ENCODE data around the gene UQCR11.

Gene UQCR11

DNA sequence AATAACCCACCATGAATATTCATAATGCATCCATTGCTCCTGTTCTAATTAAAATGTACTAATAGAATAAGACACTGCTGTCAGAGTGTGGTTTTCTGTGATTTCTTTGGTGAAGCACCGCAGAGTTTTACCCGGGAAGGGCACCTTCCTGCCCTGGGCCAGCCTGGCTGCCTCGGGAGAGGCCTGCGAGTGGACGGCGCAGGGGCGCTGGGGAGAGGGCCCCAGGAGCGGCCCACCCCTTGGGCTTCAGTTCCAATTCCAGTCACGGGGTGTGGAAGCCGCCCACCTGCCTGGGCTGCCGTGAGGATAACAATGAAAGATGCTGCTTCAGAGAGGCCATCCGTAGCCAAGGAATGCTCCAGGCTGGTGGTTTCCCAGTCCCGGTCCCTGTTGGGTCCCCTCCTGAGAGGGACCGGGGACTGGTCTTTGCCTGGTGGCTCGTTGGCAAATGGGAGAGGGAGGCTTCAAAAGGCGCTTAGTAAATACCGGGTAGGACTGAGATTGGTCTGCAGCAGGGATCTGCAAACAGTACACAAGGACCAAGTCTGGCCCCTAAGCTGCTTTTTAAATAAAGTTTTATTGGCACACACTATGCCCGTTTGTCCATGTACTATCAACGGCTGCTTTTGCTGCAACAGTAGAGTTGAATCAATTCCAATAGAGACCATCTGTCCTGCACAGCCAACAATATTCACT lies 29.1 kb upstream of the UQCR11 start:
- no peak for DNase-seq

DNA sequence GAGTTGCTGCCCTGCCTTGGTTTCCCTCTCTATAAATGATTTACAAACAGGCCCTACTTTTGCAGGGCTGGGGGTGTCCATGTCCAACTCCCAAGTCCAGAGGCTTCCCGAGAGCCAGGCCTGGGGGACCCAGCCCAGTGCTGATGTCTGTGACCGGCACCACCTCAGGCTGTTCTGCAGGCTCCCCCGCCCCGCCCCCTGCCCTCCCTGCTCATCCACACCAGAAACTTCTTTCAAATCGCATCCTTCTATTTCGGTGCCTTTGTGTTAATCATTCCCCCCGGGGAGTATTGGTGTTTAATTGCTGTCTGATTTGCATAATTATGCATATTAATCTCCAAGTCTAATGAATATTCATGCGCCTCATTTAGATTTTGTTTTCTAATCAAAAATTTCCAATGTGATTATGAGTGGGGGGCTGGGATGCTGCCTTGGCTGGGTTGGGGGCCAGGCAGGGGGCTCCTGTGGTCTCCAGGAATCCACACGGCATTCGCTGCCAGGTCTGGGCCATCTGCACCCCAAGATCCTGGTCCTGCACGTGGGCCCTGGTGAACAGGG lies 28.1 kb upstream of the UQCR11 start:
- no peak for DNase-seq

GRCh38 chr19:1632462-1633268 lies 27.4 kb upstream of the UQCR11 start:
- DNase-seq = no peak

DNA sequence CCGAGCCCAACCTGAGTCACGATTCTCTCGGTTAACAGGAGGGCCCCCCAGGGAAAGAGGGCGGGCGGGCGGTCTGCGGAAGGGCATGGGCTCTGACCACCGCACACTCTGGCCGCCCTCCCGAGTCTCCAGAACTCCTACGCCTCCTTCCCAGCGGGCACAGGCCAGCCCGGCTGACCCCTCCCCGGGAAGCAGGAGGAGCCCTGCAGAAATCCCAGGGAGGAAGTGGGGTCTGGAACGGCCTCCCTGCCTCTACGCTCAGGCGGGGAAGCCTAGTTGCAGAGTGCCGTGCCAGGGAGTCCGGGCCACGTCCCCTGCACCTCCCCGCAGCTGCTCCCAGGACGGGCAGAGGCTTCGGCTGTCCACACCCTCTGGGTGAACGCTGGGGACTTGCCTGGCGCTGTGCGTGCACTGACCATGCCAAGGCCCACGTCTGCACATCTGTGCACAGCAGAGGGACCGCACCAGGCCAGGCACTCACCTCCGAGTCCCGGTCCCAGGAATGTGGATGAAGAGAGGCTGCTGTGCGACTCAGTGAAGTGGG lies 26.4 kb upstream of the UQCR11 start:
- no peak for DNase-seq

DNA sequence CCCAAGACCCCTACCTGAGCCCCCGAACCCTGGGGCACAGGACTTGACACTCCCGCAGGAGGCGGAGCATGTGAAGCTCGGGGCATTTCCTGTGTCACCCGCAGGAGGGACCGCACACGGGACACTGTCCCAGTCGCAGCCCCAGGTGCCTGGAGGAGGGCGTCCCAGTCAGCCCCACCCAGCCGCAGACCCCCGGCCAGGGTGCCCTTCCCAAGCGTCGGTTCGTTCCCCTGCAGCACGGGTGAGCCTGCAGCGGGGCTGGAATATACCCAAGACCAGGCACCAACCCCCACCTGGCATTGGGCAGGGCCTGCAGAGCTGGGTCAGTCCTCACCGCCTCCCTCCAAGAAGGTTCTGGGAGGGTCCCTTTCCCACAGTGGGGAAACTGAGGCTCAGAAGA lies 25.5 kb upstream of the UQCR11 start:
- no peak for DNase-seq

DNA sequence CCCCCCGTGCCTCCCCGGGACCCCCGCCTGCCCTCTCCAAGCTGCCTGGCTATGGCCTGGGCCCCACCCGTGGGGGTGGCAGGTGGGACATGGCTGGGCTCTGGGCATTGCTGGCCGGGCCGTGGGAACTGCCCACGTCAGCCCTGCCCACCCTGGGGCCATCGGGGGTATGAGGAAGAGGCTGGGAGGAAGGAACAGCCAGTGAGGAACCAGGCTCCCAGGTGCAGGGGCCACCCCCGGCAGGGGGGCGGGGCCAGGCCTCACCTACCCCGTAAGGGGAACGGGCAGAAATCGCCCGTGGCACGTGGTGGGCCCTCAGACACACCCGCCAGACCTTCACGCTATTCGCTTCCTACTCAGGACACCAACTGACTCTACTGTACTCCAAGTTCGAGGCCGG lies 24.8 kb upstream of the UQCR11 start:
- DNase-seq = no peak

DNA sequence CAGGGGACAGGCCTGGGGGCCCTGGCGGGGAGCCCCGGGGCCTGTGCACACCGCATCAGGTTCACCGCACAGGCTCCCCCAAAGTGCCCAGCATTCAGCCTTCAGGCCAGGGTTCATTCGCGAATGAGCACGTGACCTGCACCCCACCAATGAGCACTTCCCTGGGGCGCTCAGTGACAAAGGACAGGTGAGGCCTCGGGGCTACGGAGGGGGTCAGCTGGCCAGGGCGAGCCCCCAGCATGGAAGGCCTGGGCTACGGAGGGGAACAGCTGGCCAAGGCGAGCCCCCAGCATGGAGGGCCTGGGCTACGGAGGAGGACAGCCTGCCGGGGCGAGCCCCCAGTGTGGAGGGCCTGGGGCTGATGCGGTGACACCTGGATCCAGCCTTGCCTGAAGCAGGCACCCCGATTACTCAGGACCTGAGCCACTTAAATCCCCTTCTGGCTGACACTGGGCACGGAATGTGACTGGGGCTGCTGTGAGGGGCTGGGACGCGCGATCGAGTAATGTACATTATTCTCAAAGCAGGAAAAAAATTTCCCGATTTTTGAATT lies 24.1 kb upstream of the UQCR11 start:
- no peak for DNase-seq

DNA sequence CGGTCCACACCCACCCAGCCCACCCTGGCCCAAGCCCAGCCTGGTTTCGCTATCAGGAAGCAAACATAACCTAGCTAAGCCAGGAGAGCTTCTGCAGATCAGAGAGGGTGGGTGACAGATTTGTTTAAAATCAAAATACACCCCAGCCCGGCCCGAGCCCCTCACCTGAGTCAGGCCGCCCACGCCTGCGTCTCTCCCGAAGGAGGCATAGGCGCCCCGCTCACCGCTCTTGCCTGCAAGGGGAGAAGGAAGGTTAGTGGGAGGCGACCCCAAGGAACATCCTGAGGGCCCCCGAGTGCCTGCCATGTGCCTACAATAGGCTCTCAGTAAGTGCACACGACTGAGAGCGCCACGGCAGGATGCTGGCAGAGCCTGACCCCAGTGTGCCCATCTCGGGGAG lies 21.9 kb upstream of the UQCR11 start:
- no peak for DNase-seq

DNA sequence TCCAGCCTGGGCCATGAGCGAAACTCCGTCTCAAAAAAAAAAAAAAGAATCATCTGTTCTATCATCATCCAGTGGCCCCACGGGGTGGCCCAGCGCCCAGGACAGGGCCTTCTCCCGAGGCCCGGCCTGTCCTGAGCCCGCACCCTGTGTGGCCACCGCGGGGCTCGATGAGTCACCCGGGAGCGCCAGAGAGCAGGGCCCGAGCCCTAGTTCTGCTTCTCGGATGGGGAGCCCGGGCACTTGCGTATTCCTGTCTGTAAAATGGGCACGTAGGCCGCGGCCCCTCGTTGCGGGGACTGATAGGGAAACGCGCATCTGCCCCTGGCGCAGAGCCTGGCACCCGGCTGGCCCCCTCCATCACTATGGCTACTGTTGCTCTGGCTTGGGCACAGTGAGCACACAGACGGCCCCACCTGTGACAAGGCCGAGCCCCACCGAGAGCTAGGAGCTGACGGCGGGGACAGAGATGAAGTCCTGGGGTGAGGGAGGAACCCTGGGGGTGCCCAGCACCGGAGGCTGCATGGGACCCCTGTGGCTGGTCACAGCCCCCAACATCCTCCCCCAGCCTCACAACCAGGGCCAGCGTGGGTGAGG lies 21.3 kb upstream of the UQCR11 start:
- DNase-seq = no peak

DNA sequence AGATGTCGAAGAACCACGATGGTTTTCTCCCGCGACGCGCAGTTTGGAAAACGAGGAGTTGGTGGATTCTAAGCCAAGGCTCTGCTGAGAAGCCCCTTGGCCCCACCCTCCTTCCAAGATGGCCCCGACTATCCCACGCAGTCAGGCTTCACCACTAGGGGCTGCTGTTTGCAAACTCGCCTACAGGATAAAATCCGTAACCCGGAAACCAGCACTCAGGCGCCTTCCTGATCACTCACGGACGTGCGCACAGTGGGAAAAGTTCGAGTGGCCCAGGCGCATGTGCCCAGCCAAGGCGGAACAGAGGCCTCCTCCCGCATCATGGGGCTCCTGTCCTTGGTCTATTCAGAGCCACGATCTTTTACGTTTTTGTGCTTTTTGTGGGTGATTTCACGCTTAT lies 19.2 kb upstream of the UQCR11 start:
- DNase-seq = no peak

DNA sequence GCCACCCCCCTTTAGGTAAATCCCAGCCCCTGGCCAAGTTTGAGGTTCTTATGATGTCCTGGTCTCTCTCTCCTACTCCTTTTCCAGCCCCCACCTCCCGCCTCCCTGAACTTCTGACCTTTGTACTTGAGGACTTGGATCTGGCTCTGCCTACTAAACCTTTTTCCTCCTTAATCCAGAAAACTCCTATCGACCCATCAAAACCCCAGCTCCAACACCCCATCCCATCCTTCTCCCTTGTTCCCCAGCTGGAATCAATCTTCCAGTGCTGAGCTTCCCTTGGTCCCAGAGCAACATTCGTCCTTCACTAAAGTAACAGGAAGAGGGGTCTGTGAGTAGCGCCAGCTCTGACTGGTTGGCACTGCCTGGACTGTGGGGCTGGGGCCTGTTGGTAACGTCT lies 17.3 kb upstream of the UQCR11 start:
- no peak for DNase-seq

DNA sequence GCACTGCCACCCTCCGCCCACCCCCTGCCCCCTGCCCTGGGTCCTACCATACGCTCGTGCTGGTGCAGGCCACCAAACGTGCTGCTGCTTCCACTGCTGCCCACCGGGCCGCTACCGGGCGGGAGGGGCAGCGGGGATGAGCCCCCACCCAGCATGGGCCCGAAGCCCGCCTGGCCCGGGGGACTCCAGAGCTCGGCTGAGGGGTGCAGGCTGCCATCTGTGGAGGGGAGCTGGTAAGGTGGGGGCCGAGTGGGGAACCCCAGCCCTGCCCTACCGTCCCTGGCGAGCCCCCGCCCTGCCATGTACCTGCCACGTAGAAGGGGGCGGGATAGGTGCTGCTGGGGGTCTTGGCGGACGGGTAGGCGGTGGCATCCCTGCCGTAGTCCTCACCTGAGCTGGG lies 16.7 kb upstream of the UQCR11 start:
- DNase-seq = no peak

DNA sequence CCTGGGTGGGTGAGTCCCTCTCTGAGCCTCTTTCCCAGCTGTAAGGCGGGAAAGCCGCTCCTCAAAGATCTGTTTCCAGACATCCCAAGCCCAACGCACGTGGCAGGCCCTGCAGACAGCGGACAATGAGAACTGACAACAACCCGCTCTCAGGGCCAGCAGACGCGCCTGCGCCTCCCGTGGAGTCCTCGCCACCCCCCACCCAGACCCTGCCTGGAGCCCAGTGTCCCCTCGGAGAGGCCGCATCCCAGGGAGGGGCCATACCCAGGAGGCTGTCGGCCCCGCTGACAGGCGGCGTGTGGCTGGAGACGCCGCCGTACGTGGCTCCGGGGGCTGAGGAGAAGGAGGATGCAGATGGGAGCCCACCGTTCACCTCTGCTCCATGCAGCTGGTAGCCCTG lies 16.3 kb upstream of the UQCR11 start:
- DNase-seq = no peak

GRCh38 chr19:1621021-1621420 lies 15.8 kb upstream of the UQCR11 start:
- no peak for DNase-seq

DNA sequence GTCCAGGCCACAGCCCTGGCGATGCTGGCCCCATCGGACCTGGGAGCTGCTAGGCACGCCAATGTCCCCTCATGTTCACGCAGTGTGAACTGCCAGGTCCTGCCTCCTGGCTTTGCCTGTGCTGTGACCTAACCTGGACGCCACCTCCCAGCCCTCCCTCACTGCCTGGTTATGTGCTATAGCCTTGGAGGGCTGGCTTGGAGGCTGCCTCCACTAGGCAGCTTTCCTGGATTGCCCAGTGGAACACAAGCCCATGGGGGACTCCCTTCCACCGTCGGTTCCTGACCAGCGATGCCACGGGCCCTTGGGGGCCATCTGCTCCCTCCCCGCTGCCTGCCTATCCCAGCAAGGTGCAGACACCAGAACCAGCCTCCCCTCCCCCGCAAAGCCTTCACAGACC lies 15.2 kb upstream of the UQCR11 start:
- no peak for DNase-seq

DNA sequence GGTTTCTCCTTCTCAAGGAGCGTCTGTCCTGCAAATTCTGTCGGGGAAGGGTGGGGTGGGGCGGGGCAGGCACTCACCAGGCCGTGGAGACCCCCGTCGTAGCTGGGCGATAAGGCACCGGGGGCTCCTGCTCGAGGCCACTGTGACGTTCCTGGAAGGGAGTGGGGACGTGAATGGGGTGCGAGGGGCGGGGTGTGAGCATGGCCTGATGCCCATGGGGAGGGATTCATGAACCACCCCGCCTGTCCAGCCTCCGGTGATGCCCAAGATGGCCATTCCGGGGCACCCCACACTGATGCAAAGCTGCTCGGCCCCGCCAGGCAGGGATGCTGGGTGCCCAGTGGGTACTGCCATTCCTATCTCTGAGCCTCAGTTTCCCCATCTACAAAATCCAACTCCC lies 14.4 kb upstream of the UQCR11 start:
- DNase-seq = no peak

DNA sequence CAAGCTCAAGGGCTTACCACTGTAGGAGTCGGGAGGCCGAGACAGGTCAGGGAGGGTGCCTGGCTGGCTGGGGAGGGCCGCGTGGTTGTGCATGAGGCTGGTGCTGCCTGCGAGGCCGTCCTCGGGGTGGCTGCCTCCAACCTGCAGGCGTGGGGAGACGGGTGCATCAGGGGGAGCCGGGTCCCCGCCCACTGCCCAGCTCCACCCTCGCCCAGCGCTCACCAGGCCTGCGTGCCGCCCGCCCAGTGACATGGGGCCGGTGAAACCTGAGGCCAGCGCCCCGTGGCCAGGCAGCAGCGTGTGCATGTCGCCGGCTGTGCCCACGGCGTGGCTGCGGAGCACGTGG lies 13.8 kb upstream of the UQCR11 start:
- DNase-seq = no peak

DNA sequence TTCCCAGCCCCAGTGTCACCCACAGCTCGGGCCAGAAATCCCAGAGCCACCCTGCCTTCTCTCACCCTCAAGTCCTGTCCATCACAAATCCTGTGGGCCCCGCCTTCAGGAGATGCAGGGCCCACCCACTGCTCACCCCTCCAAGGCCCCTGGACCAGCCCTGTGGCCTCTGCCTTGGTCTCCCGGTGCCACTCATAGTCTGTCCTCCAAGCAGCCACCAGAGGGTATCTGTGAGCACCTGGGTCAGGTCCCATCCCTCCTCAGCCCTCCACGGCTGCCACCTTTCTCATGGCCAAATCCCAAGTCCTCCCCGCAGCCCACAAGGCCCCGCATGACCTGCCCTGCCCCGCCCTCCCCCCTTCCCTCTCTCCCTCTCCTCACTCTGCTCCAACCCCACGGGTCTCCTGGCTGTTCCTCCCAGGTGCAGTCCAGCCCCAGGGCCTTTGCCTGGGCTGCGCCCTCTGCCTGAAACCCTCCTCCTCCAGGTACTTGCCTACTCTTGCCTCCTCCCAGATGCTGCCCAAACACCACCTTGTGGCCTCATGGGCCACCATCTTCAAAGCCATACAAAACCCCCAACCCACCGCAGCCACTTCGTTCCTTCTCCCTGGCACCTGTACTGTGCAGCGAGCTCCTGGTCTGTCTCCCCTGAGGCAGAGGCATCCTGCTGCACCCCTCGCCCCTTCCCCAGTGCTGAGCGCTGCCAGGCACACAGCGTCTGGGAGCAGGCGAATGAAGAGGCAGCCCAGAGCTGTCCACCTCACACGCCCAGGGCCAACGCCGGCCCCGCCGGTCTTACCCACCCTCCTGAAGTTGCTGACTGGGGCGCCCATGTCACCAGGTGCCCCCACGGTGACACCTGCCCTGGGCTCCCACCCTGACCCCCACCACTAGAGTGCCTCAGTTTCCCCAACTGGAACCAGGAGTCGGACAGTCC lies 13.2 kb upstream of the UQCR11 start:
- DNase-seq = no peak

DNA sequence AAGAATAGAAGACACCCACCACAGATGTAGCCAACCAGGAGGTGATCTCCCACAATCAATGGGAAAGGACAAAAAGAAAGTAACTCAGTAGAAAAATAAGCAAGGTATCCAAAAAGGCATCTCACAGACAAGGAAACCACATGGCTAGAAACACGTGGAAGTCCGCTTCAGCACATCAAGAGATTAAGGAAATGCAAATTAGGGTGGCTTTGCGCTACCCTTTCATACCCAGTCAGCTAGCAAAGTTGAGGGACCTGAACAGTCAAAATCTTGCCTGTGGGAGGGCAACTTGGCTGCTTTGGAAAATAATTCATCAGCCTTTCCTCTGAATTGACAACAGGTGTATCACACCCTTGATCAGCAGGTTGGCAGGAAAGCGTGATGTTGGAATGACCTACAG lies 11.6 kb upstream of the UQCR11 start:
- no peak for DNase-seq

DNA sequence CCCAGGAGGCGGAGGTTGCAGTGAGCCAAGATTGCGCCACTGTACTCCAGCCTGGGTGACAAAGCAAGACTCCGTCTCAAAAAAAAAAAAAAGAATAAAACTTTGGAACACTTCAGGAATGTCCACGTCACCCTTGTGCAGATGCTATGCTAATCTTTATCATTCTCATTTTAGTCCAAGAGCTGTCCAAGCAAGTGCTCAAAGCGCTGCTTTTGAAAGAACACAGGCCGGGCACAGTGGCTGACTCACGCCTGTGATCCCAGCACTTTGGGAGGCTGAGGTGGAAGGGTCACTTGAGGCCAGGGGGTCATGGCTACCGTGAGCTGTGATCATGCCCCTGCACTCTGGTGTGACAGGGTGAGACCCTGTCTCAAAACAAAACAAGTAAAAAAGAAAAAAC lies 11.1 kb upstream of the UQCR11 start:
- DNase-seq = no peak

GRCh38 chr19:1615156-1615765 lies 10.0 kb upstream of the UQCR11 start:
- no peak for DNase-seq
